Mesendoderm (in vitro differentiated cells): ENCODE data around the gene ERC1.

Source experiments
- DNase-seq: peaks from one replicate; pipeline ENCODE4 v3.0.0; 2013
- H2AK5ac ChIP-seq: 2 replicates; pipeline ENCODE4 v1.6.1; 2013; ENCODE audit warnings: low read length, inconsistent platforms
- H2BK120ac ChIP-seq: 2 replicates; pipeline ENCODE4 v1.6.1; 2013; ENCODE audit warnings: low read depth, mild to moderate bottlenecking, low read length, moderate library complexity, mixed read lengths
- H2BK15ac ChIP-seq: replicated peaks from 2 replicates; pipeline ENCODE4 v1.6.1; 2013; ENCODE audit warnings: low read depth, mild to moderate bottlenecking, moderate library complexity
- H2BK5ac ChIP-seq: 2 replicates; pipeline ENCODE4 v1.6.1; 2013; ENCODE audit warnings: low read length, inconsistent platforms
- H3K18ac ChIP-seq: 2 replicates; pipeline ENCODE4 v1.6.1; 2013; ENCODE audit warnings: mild to moderate bottlenecking, low read length, mixed read lengths
- H3K23ac ChIP-seq: one replicate; pipeline ENCODE4 v1.6.1; 2013; ENCODE audit warnings: low read length
- H3K27ac ChIP-seq: 2 replicates; pipeline ENCODE4 v1.5.1; 2013; ENCODE audit warnings: low read depth, mild to moderate bottlenecking, inconsistent platforms, low read length, moderate library complexity
- H3K27me3 ChIP-seq: 2 replicates; pipeline ENCODE4 v1.6.1; 2013; ENCODE audit warnings: low read length, control low read depth, mild to moderate bottlenecking, inconsistent platforms; ENCODE audit not compliant: insufficient read depth, poor library complexity
- H3K36me3 ChIP-seq: 2 replicates; pipeline ENCODE4 v1.6.1; 2013; ENCODE audit warnings: low read length, inconsistent platforms; ENCODE audit not compliant: control insufficient read depth, insufficient read depth
- H3K4ac ChIP-seq: one replicate; pipeline ENCODE4 v1.6.1; 2013; ENCODE audit warnings: low read depth, mild to moderate bottlenecking, low read length, moderate library complexity
- H3K4me1 ChIP-seq: 2 replicates; pipeline ENCODE4 v1.6.1; 2013; ENCODE audit warnings: low read depth, low read length, inconsistent platforms; ENCODE audit not compliant: control insufficient read depth
- H3K4me2 ChIP-seq: 2 replicates; pipeline ENCODE4 v1.6.1; 2013; ENCODE audit warnings: low read length
- H3K4me3 ChIP-seq: 2 replicates; pipeline ENCODE4 v1.5.1; 2013; ENCODE audit warnings: mild to moderate bottlenecking, low read length
- H3K56ac ChIP-seq: one replicate; pipeline ENCODE4 v1.6.1; 2013; ENCODE audit warnings: low read length
- H3K79me1 ChIP-seq: 2 replicates; pipeline ENCODE4 v1.6.1; 2013; ENCODE audit warnings: low read length, inconsistent platforms
- H3K79me2 ChIP-seq: 2 replicates; pipeline ENCODE4 v1.6.1; 2013; ENCODE audit warnings: mild to moderate bottlenecking, low read length; ENCODE audit not compliant: control insufficient read depth, insufficient read depth
- H3K9ac ChIP-seq: 2 replicates; pipeline ENCODE4 v1.6.1; 2013; ENCODE audit warnings: low read length, inconsistent platforms
- H4K5ac ChIP-seq: one replicate; pipeline ENCODE4 v1.6.1; 2013; ENCODE audit warnings: low read length
- H4K8ac ChIP-seq: one replicate; pipeline ENCODE4 v1.6.1; 2013; ENCODE audit warnings: low read depth, mild to moderate bottlenecking, control low read depth, low read length, moderate library complexity
- WGBS: extraction: QIAGEN DNeasy Blood & Tissue Kit; methylation state at CpG from one replicate; pipeline ENCODE4 v1.1.7; 2013; ENCODE audit warnings: low lambda C conversion rate, missing lambda C conversion rate; ENCODE audit not compliant: insufficient coverage; ENCODE audit errors: extremely low coverage; 5-methylcytosine and 5-hydroxymethylcytosine counted together

The ERC1 gene

GRCh38 chr12:1302201-1302870 lies 311.3 kb downstream of the ERC1 start:
- no peak overlapping the region for H2BK15ac ChIP-seq
- H3K23ac ChIP-seq = no peak overlapping the region
- no peak overlapping the region for H3K27ac ChIP-seq
- H3K27me3 ChIP-seq = no peaks in the 10 kb centered on the region
- no peaks in the 10 kb centered on the region for H3K36me3 ChIP-seq
- no peak overlapping the region for H4K8ac ChIP-seq
- H3K56ac ChIP-seq = no peak overlapping the region
- H3K4me2 ChIP-seq = no peak overlapping the region
- no peak overlapping the region for H2AK5ac ChIP-seq
- WGBS = no CpG with 5 or more reads among the region's 7 CpGs
- no peak overlapping the region for H2BK120ac ChIP-seq
- no peak overlapping the region for H2BK5ac ChIP-seq
- H3K18ac ChIP-seq = no peak overlapping the region
- no peaks in the 10 kb centered on the region for H3K79me2 ChIP-seq
- H3K9ac ChIP-seq = no peak overlapping the region
- no peak for DNase-seq
- no peak overlapping the region for H3K4me3 ChIP-seq
- H3K4ac ChIP-seq = no peak overlapping the region
- H3K79me1 ChIP-seq = no peaks in the 10 kb centered on the region
- H3K4me1 ChIP-seq = peaks cover 2% of the 10 kb centered on the region
- H4K5ac ChIP-seq = no peak overlapping the region

GRCh38 chr12:1305063-1305434 lies 314.0 kb downstream of the ERC1 start:
- H3K18ac ChIP-seq = no peak overlapping the region
- H2BK15ac ChIP-seq = no peak overlapping the region
- no peak overlapping the region for H2BK120ac ChIP-seq
- peaks cover 2% of the 10 kb centered on the region for H3K4me1 ChIP-seq
- no peak overlapping the region for H3K27ac ChIP-seq
- H4K5ac ChIP-seq = no peak overlapping the region
- H3K79me1 ChIP-seq = no peaks in the 10 kb centered on the region
- H3K27me3 ChIP-seq = no peaks in the 10 kb centered on the region
- H3K56ac ChIP-seq = no peak overlapping the region
- no peak overlapping the region for H2AK5ac ChIP-seq
- no peak overlapping the region for H3K4me2 ChIP-seq
- H3K79me2 ChIP-seq = no peaks in the 10 kb centered on the region
- H3K23ac ChIP-seq = no peak overlapping the region
- H4K8ac ChIP-seq = peak overlapping the region; percentile 76
- no peak overlapping the region for H3K9ac ChIP-seq
- H3K36me3 ChIP-seq = no peaks in the 10 kb centered on the region
- no peak for DNase-seq
- H3K4me3 ChIP-seq = no peak overlapping the region
- no peak overlapping the region for H3K4ac ChIP-seq
- WGBS = no CpG with 5 or more reads among the region's 3 CpGs
- no peak overlapping the region for H2BK5ac ChIP-seq

GRCh38 chr12:1305791-1306500 lies 314.9 kb downstream of the ERC1 start:
- Histone ChIP-seq H2BK120ac (no peak overlapping the region), H3K56ac (no peak overlapping the region), H3K4me1 (peaks cover 2% of the 10 kb centered on the region), H4K8ac (no peak overlapping the region), H3K27ac (no peak overlapping the region), H3K79me1 (no peaks in the 10 kb centered on the region), H3K27me3 (no peaks in the 10 kb centered on the region), H3K9ac (no peak overlapping the region), H3K79me2 (no peaks in the 10 kb centered on the region), H4K5ac (no peak overlapping the region), H2AK5ac (no peak overlapping the region), H3K4ac (no peak overlapping the region), H3K4me3 (no peak overlapping the region), H3K36me3 (no peaks in the 10 kb centered on the region), H3K18ac (no peak overlapping the region), H3K23ac (no peak overlapping the region), H3K4me2 (no peak overlapping the region), H2BK5ac (no peak overlapping the region), H2BK15ac (no peak overlapping the region)
- DNase-seq = no peak
- no CpG with 5 or more reads among the region's 4 CpGs for whole genome bisulfite sequencing

GRCh38 chr12:1306817-1307216 lies 315.8 kb downstream of the ERC1 start:
- Histone ChIP-seq H3K79me1 (no peaks in the 10 kb centered on the region), H3K23ac (no peak overlapping the region), H2BK120ac (no peak overlapping the region), H3K27me3 (no peaks in the 10 kb centered on the region), H2BK5ac (no peak overlapping the region), H3K4me1 (peaks cover 2% of the 10 kb centered on the region), H3K56ac (no peak overlapping the region), H3K4me3 (no peak overlapping the region), H3K18ac (no peak overlapping the region), H4K5ac (no peak overlapping the region), H3K79me2 (no peaks in the 10 kb centered on the region), H2AK5ac (no peak overlapping the region), H3K27ac (no peak overlapping the region), H2BK15ac (no peak overlapping the region), H4K8ac (no peak overlapping the region), H3K4ac (no peak overlapping the region), H3K9ac (no peak overlapping the region), H3K4me2 (no peak overlapping the region), H3K36me3 (no peaks in the 10 kb centered on the region)
- no peak for DNase-seq
- WGBS = no CpG with 5 or more reads among the region's 4 CpGs

GRCh38 chr12:1307796-1308195 lies 316.8 kb downstream of the ERC1 start:
- Histone ChIP-seq H3K4ac (no peak overlapping the region), H3K36me3 (no peaks in the 10 kb centered on the region), H4K8ac (no peak overlapping the region), H3K4me1 (peaks cover 2% of the 10 kb centered on the region), H3K56ac (no peak overlapping the region), H2BK120ac (no peak overlapping the region), H3K4me2 (no peak overlapping the region), H3K18ac (no peak overlapping the region), H2BK15ac (no peak overlapping the region), H3K79me2 (no peaks in the 10 kb centered on the region), H4K5ac (no peak overlapping the region), H3K23ac (no peak overlapping the region), H3K27ac (no peak overlapping the region), H3K9ac (no peak overlapping the region), H3K4me3 (no peak overlapping the region), H2AK5ac (no peak overlapping the region), H3K27me3 (no peaks in the 10 kb centered on the region), H2BK5ac (no peak overlapping the region), H3K79me1 (no peaks in the 10 kb centered on the region)
- no CpG with 5 or more reads among the region's 1 CpG for WGBS
- no peak for DNase-seq
